Neural cell (in vitro differentiated cells): ENCODE measurements around the gene TKTL2.

Experiments used
- TAF1 ChIP-seq: IDR thresholded peaks from 2 replicates; pipeline ENCODE4 v1.6.1; 2012; ENCODE audit warnings: low read depth
- TF ChIP-seq, protein P1 (sequence below): fragments of 450-650 bp; IDR thresholded peaks from 2 replicates; pipeline ENCODE4 v1.5.1; 2014; ENCODE audit warnings: antibody characterized with exemption, mild to moderate bottlenecking, moderate library complexity; ENCODE audit not compliant: poor library complexity, severe bottlenecking
- TF ChIP-seq, protein P2 (sequence below): IDR thresholded peaks from 2 replicates; pipeline ENCODE4 v1.6.1; 2012; ENCODE audit warnings: borderline replicate concordance

DNA sequence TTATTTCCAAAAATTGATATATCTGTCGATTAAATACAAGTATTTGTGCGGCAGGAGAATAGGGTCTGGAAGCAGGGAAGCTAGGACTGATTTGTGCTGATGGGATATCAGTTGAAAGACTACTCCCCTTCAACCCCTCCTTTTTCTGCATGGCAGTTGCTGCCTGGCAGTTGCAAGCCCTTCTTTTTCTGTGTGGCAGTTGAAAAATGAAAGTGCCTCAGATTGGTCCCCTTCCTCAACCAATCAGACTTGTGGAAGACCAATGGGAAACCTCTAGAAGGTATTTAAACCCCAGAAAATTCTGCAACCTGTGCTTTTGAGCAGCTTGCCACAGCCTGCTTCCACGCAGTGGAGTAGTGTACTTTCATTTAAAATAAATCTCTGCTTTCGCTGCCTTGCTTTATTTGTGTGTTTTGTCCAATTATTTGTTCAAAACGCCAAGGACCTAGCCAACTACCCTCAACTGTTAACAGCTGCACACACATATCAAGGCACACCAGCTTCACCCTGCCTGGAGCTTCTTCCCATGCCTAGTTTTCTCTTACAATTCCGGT, 19.5 kb upstream of the TKTL2 start:
- no peak for TF ChIP-seq TAF1
- TF ChIP-seq, protein P1, sequence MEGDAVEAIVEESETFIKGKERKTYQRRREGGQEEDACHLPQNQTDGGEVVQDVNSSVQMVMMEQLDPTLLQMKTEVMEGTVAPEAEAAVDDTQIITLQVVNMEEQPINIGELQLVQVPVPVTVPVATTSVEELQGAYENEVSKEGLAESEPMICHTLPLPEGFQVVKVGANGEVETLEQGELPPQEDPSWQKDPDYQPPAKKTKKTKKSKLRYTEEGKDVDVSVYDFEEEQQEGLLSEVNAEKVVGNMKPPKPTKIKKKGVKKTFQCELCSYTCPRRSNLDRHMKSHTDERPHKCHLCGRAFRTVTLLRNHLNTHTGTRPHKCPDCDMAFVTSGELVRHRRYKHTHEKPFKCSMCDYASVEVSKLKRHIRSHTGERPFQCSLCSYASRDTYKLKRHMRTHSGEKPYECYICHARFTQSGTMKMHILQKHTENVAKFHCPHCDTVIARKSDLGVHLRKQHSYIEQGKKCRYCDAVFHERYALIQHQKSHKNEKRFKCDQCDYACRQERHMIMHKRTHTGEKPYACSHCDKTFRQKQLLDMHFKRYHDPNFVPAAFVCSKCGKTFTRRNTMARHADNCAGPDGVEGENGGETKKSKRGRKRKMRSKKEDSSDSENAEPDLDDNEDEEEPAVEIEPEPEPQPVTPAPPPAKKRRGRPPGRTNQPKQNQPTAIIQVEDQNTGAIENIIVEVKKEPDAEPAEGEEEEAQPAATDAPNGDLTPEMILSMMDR = no peak
- TF ChIP-seq, protein P2, sequence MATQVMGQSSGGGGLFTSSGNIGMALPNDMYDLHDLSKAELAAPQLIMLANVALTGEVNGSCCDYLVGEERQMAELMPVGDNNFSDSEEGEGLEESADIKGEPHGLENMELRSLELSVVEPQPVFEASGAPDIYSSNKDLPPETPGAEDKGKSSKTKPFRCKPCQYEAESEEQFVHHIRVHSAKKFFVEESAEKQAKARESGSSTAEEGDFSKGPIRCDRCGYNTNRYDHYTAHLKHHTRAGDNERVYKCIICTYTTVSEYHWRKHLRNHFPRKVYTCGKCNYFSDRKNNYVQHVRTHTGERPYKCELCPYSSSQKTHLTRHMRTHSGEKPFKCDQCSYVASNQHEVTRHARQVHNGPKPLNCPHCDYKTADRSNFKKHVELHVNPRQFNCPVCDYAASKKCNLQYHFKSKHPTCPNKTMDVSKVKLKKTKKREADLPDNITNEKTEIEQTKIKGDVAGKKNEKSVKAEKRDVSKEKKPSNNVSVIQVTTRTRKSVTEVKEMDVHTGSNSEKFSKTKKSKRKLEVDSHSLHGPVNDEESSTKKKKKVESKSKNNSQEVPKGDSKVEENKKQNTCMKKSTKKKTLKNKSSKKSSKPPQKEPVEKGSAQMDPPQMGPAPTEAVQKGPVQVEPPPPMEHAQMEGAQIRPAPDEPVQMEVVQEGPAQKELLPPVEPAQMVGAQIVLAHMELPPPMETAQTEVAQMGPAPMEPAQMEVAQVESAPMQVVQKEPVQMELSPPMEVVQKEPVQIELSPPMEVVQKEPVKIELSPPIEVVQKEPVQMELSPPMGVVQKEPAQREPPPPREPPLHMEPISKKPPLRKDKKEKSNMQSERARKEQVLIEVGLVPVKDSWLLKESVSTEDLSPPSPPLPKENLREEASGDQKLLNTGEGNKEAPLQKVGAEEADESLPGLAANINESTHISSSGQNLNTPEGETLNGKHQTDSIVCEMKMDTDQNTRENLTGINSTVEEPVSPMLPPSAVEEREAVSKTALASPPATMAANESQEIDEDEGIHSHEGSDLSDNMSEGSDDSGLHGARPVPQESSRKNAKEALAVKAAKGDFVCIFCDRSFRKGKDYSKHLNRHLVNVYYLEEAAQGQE = no peak
